H1 (cell line): ENCODE measurements around the gene TMEM255B. TPM values are rescaled to one million over a fixed set of nuclear protein-coding genes. Genes with fewer than 3 reads are reported as not detected.
"Not testable (repeated sequence)": the region's sequence is repeated elsewhere in the genome, so short reads cannot be mapped to it uniquely, and the experiment has no call there.

ENCODE experiments used
- CTCF ChIA-PET: fragments of 300-600 bp; sonication (Branson Sonifier 250); formaldehyde crosslinking; loops from one replicate; lab custom pipeline; 2021; ENCODE audit not compliant: partially characterized antibody; lab: Charles Lee
- POLR2A ChIA-PET: fragments of 300-600 bp; sonication (Branson Sonifier 250); formaldehyde crosslinking; loops from one replicate; lab custom pipeline; 2021; ENCODE audit warnings: inconsistent platforms; ENCODE audit not compliant: partially characterized antibody; lab: Charles Lee
- DNase-seq, 2 experiments: peaks; one replicate each; pipeline versions ENCODE4 v3.0.0 to v3.0.0-alpha.2; 2010 to 2022; ENCODE audit warnings: low spot score in 2 of 2, low read depth in 1 of 2, mixed read lengths in 1 of 2
- FAIRE-seq: peaks from 2 replicates; lab custom pipeline; 2011; peaks lifted over from hg19 to GRCh38; lab: Jason Lieb, UNC
- H2AFZ ChIP-seq: 2 replicates; pipeline ENCODE4 v1.8.1; 2012; ENCODE audit warnings: low read length, inconsistent platforms
- H2AK5ac ChIP-seq: 2 replicates; pipeline ENCODE4 v1.6.1; 2013; ENCODE audit warnings: low read depth, low read length
- H2BK120ac ChIP-seq: replicated peaks from 2 replicates; pipeline ENCODE3; 2013; ENCODE audit warnings: low read depth, low read length, inconsistent platforms
- H2BK12ac ChIP-seq: 2 replicates; pipeline ENCODE4 v1.6.1; 2013; ENCODE audit warnings: low read depth, low read length
- H2BK15ac ChIP-seq: 2 replicates; pipeline ENCODE4 v1.6.1; 2013; ENCODE audit warnings: low read length
- H2BK20ac ChIP-seq: 2 replicates; pipeline ENCODE4 v1.6.1; 2013; ENCODE audit warnings: low read length
- H2BK5ac ChIP-seq: 2 replicates; pipeline ENCODE4 v1.6.1; 2013; ENCODE audit warnings: low read depth, low read length
- H3K14ac ChIP-seq: 2 replicates; pipeline ENCODE4 v1.6.1; 2013; ENCODE audit warnings: inconsistent platforms; ENCODE audit not compliant: insufficient read length
- H3K18ac ChIP-seq: 2 replicates; pipeline ENCODE4 v1.6.1; 2013; ENCODE audit warnings: low read length; ENCODE audit errors: extremely low read depth
- H3K23ac ChIP-seq: 2 replicates; pipeline ENCODE4 v1.6.1; 2013; ENCODE audit warnings: inconsistent platforms; ENCODE audit not compliant: insufficient read length
- H3K23me2 ChIP-seq: 2 replicates; pipeline ENCODE4 v1.6.1; 2013; ENCODE audit warnings: low read depth, low read length
- H3K27ac ChIP-seq: 2 replicates; pipeline ENCODE4 v1.6.1; 2011; ENCODE audit warnings: low read depth, low read length, inconsistent platforms
- H3K27me3 ChIP-seq, 4 experiments: replicated peaks in 1 of 4; 1 replicate in 1 of 4; 2 replicates in 3 of 4; pipeline versions ENCODE4 v1.6.1 to v1.8.1; 2011 to 2013; ENCODE audit warnings: low read length in 3 of 4, mild to moderate bottlenecking in 3 of 4, inconsistent platforms in 2 of 4, mixed read lengths in 2 of 4, moderate library complexity in 1 of 4; ENCODE audit not compliant: control insufficient read depth in 3 of 4, insufficient read depth in 3 of 4; ENCODE audit errors: extremely low read depth in 1 of 4
- H3K36me3 ChIP-seq, 4 experiments: 2 replicates each; pipeline versions ENCODE4 v1.6.1 to v1.8.1; 2011 to 2013; ENCODE audit warnings: mild to moderate bottlenecking in 4 of 4, low read length in 3 of 4, moderate library complexity in 2 of 4, control low read depth in 1 of 4, inconsistent platforms in 1 of 4; ENCODE audit not compliant: insufficient read depth in 4 of 4, control insufficient read depth in 2 of 4
- H3K4ac ChIP-seq: replicated peaks from 2 replicates; pipeline ENCODE3; 2013; ENCODE audit warnings: low read length, low read depth, mixed read lengths, inconsistent platforms; ENCODE audit not compliant: insufficient read length
- H3K4me1 ChIP-seq, 4 experiments: replicated peaks in 1 of 4; 1 replicate in 1 of 4; 2 replicates in 3 of 4; pipeline versions ENCODE4 v1.6.1 to v1.8.1; 2011 to 2013; ENCODE audit warnings: low read length in 3 of 4, inconsistent platforms in 2 of 4, mixed read lengths in 1 of 4; ENCODE audit not compliant: insufficient read depth in 4 of 4, control insufficient read depth in 3 of 4
- H3K4me2 ChIP-seq, 2 experiments: 2 replicates each; pipeline versions ENCODE4 v1.6.1 to v1.8.1; 2011 to 2013; ENCODE audit warnings: low read depth in 2 of 2, low read length in 2 of 2, control low read depth in 1 of 2, inconsistent platforms in 1 of 2, mild to moderate bottlenecking in 1 of 2; ENCODE audit not compliant: insufficient read depth in 1 of 2
- H3K4me3 ChIP-seq, 4 experiments: fragments of 200-600, 300-600 bp in 1 of 4; sonication (generic), shearing (Covaris generic), sonication (Bioruptor Twin) in 1 of 4; 2 replicates each; pipeline versions ENCODE4 v1.5.1 to v1.8.1; 2011 to 2016; ENCODE audit warnings: low read length in 4 of 4, low read depth in 3 of 4, control low read depth in 2 of 4, inconsistent platforms in 2 of 4, mild to moderate bottlenecking in 2 of 4, mixed read lengths in 1 of 4, moderate library complexity in 1 of 4; ENCODE audit not compliant: insufficient read depth in 2 of 4; ENCODE audit errors: extremely low read depth in 1 of 4
- H3K56ac ChIP-seq: replicated peaks from 2 replicates; pipeline ENCODE3; 2013; ENCODE audit warnings: low read depth, mild to moderate bottlenecking, mixed read lengths, low read length, inconsistent platforms; ENCODE audit not compliant: insufficient read length
- H3K79me1 ChIP-seq: 2 replicates; pipeline ENCODE4 v1.6.1; 2013; ENCODE audit warnings: low read depth, low read length, control low read depth
- H3K79me2 ChIP-seq, 2 experiments: 2 replicates each; pipeline versions ENCODE4 v1.6.1 to v1.8.1; 2012 to 2013; ENCODE audit warnings: low read length in 2 of 2, mild to moderate bottlenecking in 2 of 2, inconsistent platforms in 1 of 2; ENCODE audit not compliant: insufficient read depth in 2 of 2, control insufficient read depth in 1 of 2
- H3K9ac ChIP-seq, 4 experiments: replicated peaks in 1 of 4; 1 replicate in 1 of 4; 2 replicates in 3 of 4; pipeline versions ENCODE4 v1.6.1 to v1.8.1; 2011 to 2013; ENCODE audit warnings: low read depth in 3 of 4, low read length in 3 of 4, control low read depth in 2 of 4, mild to moderate bottlenecking in 2 of 4, moderate library complexity in 2 of 4, inconsistent platforms in 1 of 4; ENCODE audit errors: extremely low read depth in 1 of 4
- H3K9me3 ChIP-seq, 2 experiments: 2 replicates each; pipeline versions ENCODE4 v1.6.1 to v1.8.1; 2012 to 2013; ENCODE audit warnings: mild to moderate bottlenecking in 2 of 2, moderate library complexity in 2 of 2, control low read depth in 1 of 2, inconsistent platforms in 1 of 2, low read depth in 1 of 2, low read length in 1 of 2, mixed read lengths in 1 of 2; ENCODE audit not compliant: insufficient read depth in 2 of 2
- H4K20me1 ChIP-seq, 2 experiments: replicated peaks in 1 of 2; 2 replicates each; pipeline versions ENCODE3 to v1.8.1; 2011 to 2013; ENCODE audit warnings: inconsistent platforms in 2 of 2, low read length in 2 of 2, mild to moderate bottlenecking in 1 of 2; ENCODE audit not compliant: insufficient read depth in 2 of 2, control insufficient read depth in 1 of 2
- H4K5ac ChIP-seq: 2 replicates; pipeline ENCODE4 v1.6.1; 2013; ENCODE audit warnings: low read length, low read depth, mixed read lengths, inconsistent platforms; ENCODE audit not compliant: insufficient read length
- H4K8ac ChIP-seq: 2 replicates; pipeline ENCODE4 v1.8.0; 2013; ENCODE audit warnings: mild to moderate bottlenecking, moderate library complexity, low read length, inconsistent platforms; ENCODE audit not compliant: insufficient read depth; ENCODE audit errors: extremely low read depth
- H4K91ac ChIP-seq: replicated peaks from 2 replicates; pipeline ENCODE3; 2013; ENCODE audit warnings: low read length, mixed read lengths, inconsistent platforms; ENCODE audit not compliant: insufficient read length
- WGBS, 2 experiments: shearing (Covaris generic) in 1 of 2; methylation state at CpG; one replicate each; pipeline versions ENCODE4 v1.1.6 to v1.1.7; 2013 to 2015; ENCODE audit warnings: low lambda C conversion rate in 2 of 2, mixed read lengths in 2 of 2, inconsistent platforms in 1 of 2, low coverage in 1 of 2, missing lambda C conversion rate in 1 of 2; ENCODE audit not compliant: insufficient replicate concordance in 2 of 2, insufficient coverage in 1 of 2, insufficient read length in 1 of 2; ENCODE audit errors: extremely low coverage in 1 of 2, missing lambda C conversion rate in 1 of 2; 5-methylcytosine and 5-hydroxymethylcytosine counted together
- polyA plus RNA-seq, 7 experiments: library from polyadenylated mRNA; depleted of rRNA in 3 of 7; stranded (reverse) in 5 of 7; unstranded in 2 of 7; fragments of >200 nt in 5 of 7; fragments of 200-250 nt in 2 of 7; gene quantifications; 1 replicate in 5 of 7; 2 replicates in 1 of 7; 4 replicates in 1 of 7; pipeline versions ENCODE4 v1.2.1 to v1.2.3, GENCODE V29; 2011 to 2013; ENCODE audit warnings: missing spikeins in 2 of 7, mixed read lengths in 2 of 7
- total RNA-seq: library from RNA; stranded (reverse); fragmentation: NEBNext Ultra II Directional; extraction: Animal tissue kit (Norgen Biotek cat#: 25700); gene quantifications from 2 replicates; pipeline ENCODE4 v1.2.1, GENCODE V29; 2021

TMEM255B gene
- total and polyA plus RNA-seq, 2 of the 8 experiments (the other 6 are each of a cell fraction or from before 2014, with no cell fraction given): 3.4 to 4.4 TPM

GRCh38 chr13:113795362-113795761 is 36.3 kb downstream of the TMEM255B start:
- FAIRE-seq, H3K27ac ChIP-seq, H3K79me1 ChIP-seq, H3K4me1 ChIP-seq, H2BK120ac ChIP-seq, H4K5ac ChIP-seq, H3K4me3 ChIP-seq, H3K18ac ChIP-seq, H4K8ac ChIP-seq, H4K91ac ChIP-seq, H3K56ac ChIP-seq, H3K9ac ChIP-seq, H3K23ac ChIP-seq, H3K27me3 ChIP-seq, H3K79me2 ChIP-seq, H2AFZ ChIP-seq, H4K20me1 ChIP-seq, DNase-seq, H3K4me2 ChIP-seq, H3K36me3 ChIP-seq, H3K14ac ChIP-seq, H3K4ac ChIP-seq, H3K9me3 ChIP-seq, POLR2A ChIA-PET: not testable (repeated sequence)
- Histone ChIP-seq H2BK15ac (peak overlapping the region; percentile 89; the same call in 1 of the 2 replicates), H2BK5ac (peak overlapping the region; percentile 20; the same call in 1 of the 2 replicates), H2AK5ac (peak overlapping the region; percentile 24; the same call in 1 of the 2 replicates), H3K23me2 (peaks cover 23% of the 10 kb centered on the region; the same call in 1 of the 2 replicates), H2BK12ac (0 out of 2 replicates have a peak overlapping the region, but pooled peaks have one; percentile 22), H2BK20ac (peak overlapping the region; percentile 23; the same call in 1 of the 2 replicates)
- CTCF ChIA-PET: interaction anchor here (1.3 kb wide), 1 partner anchor 19 kb away, joined by 3 read pairs; no protein-coding TSS in a partner anchor
- 77% methylated on average over 1 of the region's 1 CpG; no CpG with 5 or more reads in 1 of the 2 experiments for WGBS, 2 experiments
